SK-N-SH treated with all-trans-retinoic acid at 6 μM for 48 hours (cell line): Measurements from ENCODE around the gene TLR9.

ENCODE experiments used
- ATAC-seq: fragments of 200-7000 bp; cut with Tn5 transposase; 3 replicates; pipeline ENCODE4 v1.9.1; 2020; ENCODE audit warnings: mild to moderate bottlenecking, moderate library complexity
- ARNTL ChIP-seq: fragments of 450-650 bp; formaldehyde crosslinking; IDR thresholded peaks from 2 replicates; pipeline ENCODE4 v1.5.0; 2020; ENCODE audit warnings: low read depth, mild to moderate bottlenecking, moderate library complexity, borderline replicate concordance
- BACH2 ChIP-seq: fragments of 250-450 bp; sonication (Bioruptor Pico); IDR thresholded peaks from 2 replicates; pipeline ENCODE4 v1.9.0; 2021; ENCODE audit warnings: mild to moderate bottlenecking, borderline replicate concordance
- CSDC2 ChIP-seq: fragments of 250-450 bp; sonication (Bioruptor Pico); IDR thresholded peaks from 2 replicates; pipeline ENCODE4 v1.5.0; 2020; ENCODE audit warnings: mild to moderate bottlenecking, moderate library complexity
- ESRRG ChIP-seq: fragments of 250-450 bp; sonication (Bioruptor Pico); IDR thresholded peaks from 2 replicates; pipeline ENCODE4 v1.6.1; 2021; ENCODE audit warnings: mild to moderate bottlenecking
- GLIS3 ChIP-seq: fragments of 250-450 bp; sonication (Bioruptor Pico); IDR thresholded peaks from 2 replicates; pipeline ENCODE4 v1.5.0; 2020; ENCODE audit warnings: mild to moderate bottlenecking, moderate library complexity
- ISL1 ChIP-seq: fragments of 250-450 bp; sonication (Bioruptor Pico); IDR thresholded peaks from 2 replicates; pipeline ENCODE4 v2.1.2; 2022; ENCODE audit warnings: mild to moderate bottlenecking, moderate library complexity
- OSR1 ChIP-seq: fragments of 250-450 bp; sonication (Bioruptor Pico); IDR thresholded peaks from 2 replicates; pipeline ENCODE4 v1.8.0; 2022; ENCODE audit warnings: moderate library complexity, mild to moderate bottlenecking, inconsistent platforms
- PPARA ChIP-seq: fragments of 250-450 bp; sonication (Bioruptor Pico); IDR thresholded peaks from 2 replicates; pipeline ENCODE4 v1.5.0; 2020; ENCODE audit warnings: mild to moderate bottlenecking, borderline replicate concordance
- RARB ChIP-seq: fragments of 250-450 bp; sonication (Bioruptor Pico); IDR thresholded peaks from 2 replicates; pipeline ENCODE4 v1.8.0; 2021; ENCODE audit warnings: mild to moderate bottlenecking, moderate library complexity
- SNAI2 ChIP-seq: fragments of 250-450 bp; sonication (Bioruptor Pico); IDR thresholded peaks from 2 replicates; pipeline ENCODE4 v1.5.0; 2020; ENCODE audit warnings: mild to moderate bottlenecking, moderate library complexity
- TCF4 ChIP-seq: fragments of 250-450 bp; sonication (Bioruptor Pico); IDR thresholded peaks from 2 replicates; pipeline ENCODE4 v1.8.0; 2021; ENCODE audit warnings: mild to moderate bottlenecking, moderate library complexity, borderline replicate concordance
- TOX ChIP-seq: fragments of 250-450 bp; sonication (Bioruptor Pico); IDR thresholded peaks from 2 replicates; pipeline ENCODE4 v1.8.0; 2021; ENCODE audit warnings: mild to moderate bottlenecking, moderate library complexity, borderline replicate concordance
- ZC3H10 ChIP-seq: fragments of 250-450 bp; sonication (Bioruptor Pico); IDR thresholded peaks from 2 replicates; pipeline ENCODE4 v1.5.1; 2021; ENCODE audit warnings: mild to moderate bottlenecking, moderate library complexity
- ZFP3 ChIP-seq: fragments of 250-450 bp; sonication (Bioruptor Pico); IDR thresholded peaks from 2 replicates; pipeline ENCODE4 v1.5.0; 2020; ENCODE audit warnings: mild to moderate bottlenecking, moderate library complexity
- ZFP30 ChIP-seq: fragments of 450-650 bp; formaldehyde crosslinking; IDR thresholded peaks from 2 replicates; pipeline ENCODE4 v1.5.0; 2022; ENCODE audit warnings: mild to moderate bottlenecking, moderate library complexity
- ZNF70 ChIP-seq: fragments of 450-650 bp; formaldehyde crosslinking; IDR thresholded peaks from 2 replicates; pipeline ENCODE4 v1.5.0; 2020; ENCODE audit warnings: mild to moderate bottlenecking, moderate library complexity
- ZNF8 ChIP-seq: fragments of 450-650 bp; formaldehyde crosslinking; IDR thresholded peaks from 2 replicates; pipeline ENCODE4 v1.5.0; 2020; ENCODE audit warnings: mild to moderate bottlenecking, moderate library complexity
- TF ChIP-seq, protein P1 (sequence below): fragments of 250-450 bp; sonication (Bioruptor Pico); IDR thresholded peaks from 2 replicates; pipeline ENCODE4 v1.5.1; 2020; ENCODE audit warnings: low read depth, mild to moderate bottlenecking, moderate library complexity
- TF ChIP-seq, protein P2 (sequence below): fragments of 250-450 bp; sonication (Bioruptor Pico); IDR thresholded peaks from 2 replicates; pipeline ENCODE4 v1.5.1; 2021; ENCODE audit warnings: mild to moderate bottlenecking, moderate library complexity
- TF ChIP-seq, protein P3 (sequence below): fragments of 250-450 bp; sonication (Bioruptor Pico); IDR thresholded peaks from 2 replicates; pipeline ENCODE4 v1.8.0; 2020; ENCODE audit warnings: mild to moderate bottlenecking, moderate library complexity, borderline replicate concordance
- TF ChIP-seq, protein P4 (sequence below): fragments of 250-450 bp; sonication (Bioruptor Pico); IDR thresholded peaks from 2 replicates; pipeline ENCODE4 v1.5.0; 2020; ENCODE audit warnings: mild to moderate bottlenecking, moderate library complexity
- TF ChIP-seq, protein P5 (sequence below): fragments of 250-450 bp; sonication (Bioruptor Pico); IDR thresholded peaks from 2 replicates; pipeline ENCODE4 v1.8.0; 2021; ENCODE audit warnings: low read depth, mild to moderate bottlenecking, moderate library complexity, borderline replicate concordance

Gene TLR9

DNA sequence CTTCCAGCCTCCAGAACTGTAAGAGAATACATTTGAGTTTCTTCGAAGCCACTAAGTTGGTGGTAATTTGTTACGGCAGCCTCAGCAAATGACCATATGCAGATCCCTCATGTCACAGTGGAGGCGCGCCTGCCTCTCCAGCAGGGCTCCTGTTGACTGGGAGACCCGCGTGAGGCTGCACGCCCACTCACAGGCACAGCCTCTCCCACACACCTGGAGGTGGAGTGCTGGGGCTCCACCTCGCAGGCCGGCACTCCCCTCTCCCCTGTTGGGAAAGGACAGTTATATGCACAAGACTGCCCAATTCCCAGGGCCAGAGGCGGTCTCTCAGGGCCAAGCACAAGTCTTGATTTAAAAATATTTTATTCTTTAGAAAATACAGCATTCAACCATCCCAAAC is 2.8 kb upstream of the TLR9 start:
- TF ChIP-seq, protein P1, sequence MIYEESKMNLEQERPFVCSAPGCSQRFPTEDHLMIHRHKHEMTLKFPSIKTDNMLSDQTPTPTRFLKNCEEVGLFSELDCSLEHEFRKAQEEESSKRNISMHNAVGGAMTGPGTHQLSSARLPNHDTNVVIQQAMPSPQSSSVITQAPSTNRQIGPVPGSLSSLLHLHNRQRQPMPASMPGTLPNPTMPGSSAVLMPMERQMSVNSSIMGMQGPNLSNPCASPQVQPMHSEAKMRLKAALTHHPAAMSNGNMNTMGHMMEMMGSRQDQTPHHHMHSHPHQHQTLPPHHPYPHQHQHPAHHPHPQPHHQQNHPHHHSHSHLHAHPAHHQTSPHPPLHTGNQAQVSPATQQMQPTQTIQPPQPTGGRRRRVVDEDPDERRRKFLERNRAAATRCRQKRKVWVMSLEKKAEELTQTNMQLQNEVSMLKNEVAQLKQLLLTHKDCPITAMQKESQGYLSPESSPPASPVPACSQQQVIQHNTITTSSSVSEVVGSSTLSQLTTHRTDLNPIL (CRISPR knock-in tag) = no peak
- TF ChIP-seq ZFP3 = no peak
- TF ChIP-seq PPARA (CRISPR knock-in tag) = no peak
- no peak for TF ChIP-seq TCF4 (CRISPR knock-in tag)
- no peak for TF ChIP-seq ZNF8
- no peak for ATAC-seq

DNA sequence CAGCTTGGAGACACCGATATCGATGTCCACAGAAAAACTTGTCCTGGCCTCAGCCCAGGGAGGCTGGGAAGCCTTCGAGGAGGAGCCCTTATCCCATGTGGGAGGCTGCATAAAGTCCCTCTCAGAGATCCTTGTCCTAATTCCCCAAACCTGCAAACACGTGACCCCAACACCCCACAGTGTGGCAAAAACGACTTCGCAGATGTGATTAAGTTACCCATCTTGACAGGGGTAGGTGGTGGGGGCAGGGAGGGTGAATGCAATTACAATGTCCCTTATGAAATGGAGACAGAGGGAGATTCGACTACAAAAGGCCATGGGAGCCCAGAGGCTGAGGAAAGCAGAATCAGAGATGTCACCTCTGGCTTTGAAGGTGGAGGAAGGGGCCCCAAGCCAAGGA is 2.3 kb upstream of the TLR9 start:
- ATAC-seq = no peak
- TF ChIP-seq TOX (CRISPR knock-in tag) (no peak), CSDC2 (CRISPR knock-in tag) (no peak)

DNA sequence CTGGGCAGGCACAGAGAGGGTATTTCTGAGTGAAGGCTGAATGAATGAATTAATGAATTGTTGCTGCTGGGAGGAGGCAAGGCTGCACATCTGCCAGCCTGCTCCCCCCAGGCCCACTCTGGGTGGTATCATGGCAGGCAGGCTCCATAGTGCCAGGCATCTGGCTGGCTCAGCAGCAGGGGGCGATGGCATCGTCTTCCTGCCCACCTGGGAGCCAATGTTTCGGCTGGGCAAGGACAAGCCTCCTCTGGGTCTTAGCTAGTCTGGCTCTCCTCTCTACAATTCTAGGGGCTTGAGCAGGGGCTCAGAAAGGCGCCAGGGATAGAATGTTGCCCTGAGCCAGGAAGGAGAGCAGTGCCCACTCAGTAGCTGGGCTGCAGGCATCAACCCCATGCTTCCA is 1.7 kb upstream of the TLR9 start:
- no peak for ATAC-seq
- TF ChIP-seq, protein P2, sequence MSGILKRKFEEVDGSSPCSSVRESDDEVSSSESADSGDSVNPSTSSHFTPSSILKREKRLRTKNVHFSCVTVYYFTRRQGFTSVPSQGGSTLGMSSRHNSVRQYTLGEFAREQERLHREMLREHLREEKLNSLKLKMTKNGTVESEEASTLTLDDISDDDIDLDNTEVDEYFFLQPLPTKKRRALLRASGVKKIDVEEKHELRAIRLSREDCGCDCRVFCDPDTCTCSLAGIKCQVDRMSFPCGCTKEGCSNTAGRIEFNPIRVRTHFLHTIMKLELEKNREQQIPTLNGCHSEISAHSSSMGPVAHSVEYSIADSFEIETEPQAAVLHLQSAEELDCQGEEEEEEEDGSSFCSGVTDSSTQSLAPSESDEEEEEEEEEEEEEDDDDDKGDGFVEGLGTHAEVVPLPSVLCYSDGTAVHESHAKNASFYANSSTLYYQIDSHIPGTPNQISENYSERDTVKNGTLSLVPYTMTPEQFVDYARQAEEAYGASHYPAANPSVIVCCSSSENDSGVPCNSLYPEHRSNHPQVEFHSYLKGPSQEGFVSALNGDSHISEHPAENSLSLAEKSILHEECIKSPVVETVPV (CRISPR knock-in tag) = no peak
- TF ChIP-seq, protein P3, sequence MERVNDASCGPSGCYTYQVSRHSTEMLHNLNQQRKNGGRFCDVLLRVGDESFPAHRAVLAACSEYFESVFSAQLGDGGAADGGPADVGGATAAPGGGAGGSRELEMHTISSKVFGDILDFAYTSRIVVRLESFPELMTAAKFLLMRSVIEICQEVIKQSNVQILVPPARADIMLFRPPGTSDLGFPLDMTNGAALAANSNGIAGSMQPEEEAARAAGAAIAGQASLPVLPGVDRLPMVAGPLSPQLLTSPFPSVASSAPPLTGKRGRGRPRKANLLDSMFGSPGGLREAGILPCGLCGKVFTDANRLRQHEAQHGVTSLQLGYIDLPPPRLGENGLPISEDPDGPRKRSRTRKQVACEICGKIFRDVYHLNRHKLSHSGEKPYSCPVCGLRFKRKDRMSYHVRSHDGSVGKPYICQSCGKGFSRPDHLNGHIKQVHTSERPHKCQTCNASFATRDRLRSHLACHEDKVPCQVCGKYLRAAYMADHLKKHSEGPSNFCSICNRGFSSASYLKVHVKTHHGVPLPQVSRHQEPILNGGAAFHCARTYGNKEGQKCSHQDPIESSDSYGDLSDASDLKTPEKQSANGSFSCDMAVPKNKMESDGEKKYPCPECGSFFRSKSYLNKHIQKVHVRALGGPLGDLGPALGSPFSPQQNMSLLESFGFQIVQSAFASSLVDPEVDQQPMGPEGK = no peak
- TF ChIP-seq, protein P4, sequence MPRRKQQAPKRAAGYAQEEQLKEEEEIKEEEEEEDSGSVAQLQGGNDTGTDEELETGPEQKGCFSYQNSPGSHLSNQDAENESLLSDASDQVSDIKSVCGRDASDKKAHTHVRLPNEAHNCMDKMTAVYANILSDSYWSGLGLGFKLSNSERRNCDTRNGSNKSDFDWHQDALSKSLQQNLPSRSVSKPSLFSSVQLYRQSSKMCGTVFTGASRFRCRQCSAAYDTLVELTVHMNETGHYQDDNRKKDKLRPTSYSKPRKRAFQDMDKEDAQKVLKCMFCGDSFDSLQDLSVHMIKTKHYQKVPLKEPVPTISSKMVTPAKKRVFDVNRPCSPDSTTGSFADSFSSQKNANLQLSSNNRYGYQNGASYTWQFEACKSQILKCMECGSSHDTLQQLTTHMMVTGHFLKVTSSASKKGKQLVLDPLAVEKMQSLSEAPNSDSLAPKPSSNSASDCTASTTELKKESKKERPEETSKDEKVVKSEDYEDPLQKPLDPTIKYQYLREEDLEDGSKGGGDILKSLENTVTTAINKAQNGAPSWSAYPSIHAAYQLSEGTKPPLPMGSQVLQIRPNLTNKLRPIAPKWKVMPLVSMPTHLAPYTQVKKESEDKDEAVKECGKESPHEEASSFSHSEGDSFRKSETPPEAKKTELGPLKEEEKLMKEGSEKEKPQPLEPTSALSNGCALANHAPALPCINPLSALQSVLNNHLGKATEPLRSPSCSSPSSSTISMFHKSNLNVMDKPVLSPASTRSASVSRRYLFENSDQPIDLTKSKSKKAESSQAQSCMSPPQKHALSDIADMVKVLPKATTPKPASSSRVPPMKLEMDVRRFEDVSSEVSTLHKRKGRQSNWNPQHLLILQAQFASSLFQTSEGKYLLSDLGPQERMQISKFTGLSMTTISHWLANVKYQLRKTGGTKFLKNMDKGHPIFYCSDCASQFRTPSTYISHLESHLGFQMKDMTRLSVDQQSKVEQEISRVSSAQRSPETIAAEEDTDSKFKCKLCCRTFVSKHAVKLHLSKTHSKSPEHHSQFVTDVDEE (CRISPR knock-in tag) = no peak
- TF ChIP-seq ARNTL (CRISPR knock-in tag) (no peak), ISL1 (no peak), CSDC2 (CRISPR knock-in tag) (no peak), OSR1 (CRISPR knock-in tag) (no peak), ZFP30 (CRISPR knock-in tag) (no peak), GLIS3 (CRISPR knock-in tag) (no peak), ZFP3 (no peak), SNAI2 (CRISPR knock-in tag) (no peak), RARB (no peak), ZC3H10 (no peak), ZNF70 (no peak), BACH2 (no peak), ZNF8 (no peak)
- TF ChIP-seq, protein P5, sequence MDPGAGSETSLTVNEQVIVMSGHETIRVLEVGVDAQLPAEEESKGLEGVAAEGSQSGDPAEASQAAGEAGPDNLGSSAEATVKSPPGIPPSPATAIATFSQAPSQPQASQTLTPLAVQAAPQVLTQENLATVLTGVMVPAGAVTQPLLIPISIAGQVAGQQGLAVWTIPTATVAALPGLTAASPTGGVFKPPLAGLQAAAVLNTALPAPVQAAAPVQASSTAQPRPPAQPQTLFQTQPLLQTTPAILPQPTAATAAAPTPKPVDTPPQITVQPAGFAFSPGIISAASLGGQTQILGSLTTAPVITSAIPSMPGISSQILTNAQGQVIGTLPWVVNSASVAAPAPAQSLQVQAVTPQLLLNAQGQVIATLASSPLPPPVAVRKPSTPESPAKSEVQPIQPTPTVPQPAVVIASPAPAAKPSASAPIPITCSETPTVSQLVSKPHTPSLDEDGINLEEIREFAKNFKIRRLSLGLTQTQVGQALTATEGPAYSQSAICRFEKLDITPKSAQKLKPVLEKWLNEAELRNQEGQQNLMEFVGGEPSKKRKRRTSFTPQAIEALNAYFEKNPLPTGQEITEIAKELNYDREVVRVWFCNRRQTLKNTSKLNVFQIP (CRISPR knock-in tag) = no peak

DNA sequence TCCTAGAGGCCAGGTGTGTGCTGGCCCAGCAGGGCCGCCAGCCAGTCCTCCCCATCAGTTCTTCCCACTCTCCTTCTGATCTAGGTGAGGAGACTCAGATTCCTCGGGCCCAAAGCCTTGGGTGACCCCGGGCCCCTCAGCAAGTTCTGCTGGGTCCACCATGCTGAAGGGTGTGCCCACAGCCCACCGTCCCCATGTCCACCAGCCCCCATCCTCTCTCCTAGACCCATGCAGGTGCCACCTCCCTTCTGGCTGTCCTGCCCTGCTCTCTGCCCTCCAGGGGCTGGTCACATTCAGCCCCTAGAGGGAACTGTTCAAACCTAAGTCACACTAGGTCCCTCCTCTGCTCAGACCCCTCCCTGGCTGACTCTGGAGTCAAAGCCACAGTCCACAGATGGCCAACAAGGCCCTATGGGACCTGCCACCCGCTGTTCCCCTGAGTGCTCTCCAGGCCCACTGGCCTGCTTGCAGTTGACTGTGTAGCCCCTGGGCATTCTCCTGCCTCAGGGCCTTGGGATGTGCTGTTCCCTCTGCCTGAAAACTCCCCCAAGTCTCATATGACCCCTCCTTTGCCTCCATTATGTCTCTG is 878 bp upstream of the TLR9 start:
- no peak for ATAC-seq
- TF ChIP-seq ZFP30 (CRISPR knock-in tag) (no peak), TOX (CRISPR knock-in tag) (no peak), ARNTL (CRISPR knock-in tag) (no peak), ZC3H10 (no peak), OSR1 (CRISPR knock-in tag) (no peak), CSDC2 (CRISPR knock-in tag) (no peak), ISL1 (no peak), ZNF70 (no peak), ESRRG (no peak)
- TF ChIP-seq, protein P1 (CRISPR knock-in tag) = no peak
- TF ChIP-seq, protein P5 (CRISPR knock-in tag) = no peak
